ENCODE data around the gene WDR64.

DNA sequence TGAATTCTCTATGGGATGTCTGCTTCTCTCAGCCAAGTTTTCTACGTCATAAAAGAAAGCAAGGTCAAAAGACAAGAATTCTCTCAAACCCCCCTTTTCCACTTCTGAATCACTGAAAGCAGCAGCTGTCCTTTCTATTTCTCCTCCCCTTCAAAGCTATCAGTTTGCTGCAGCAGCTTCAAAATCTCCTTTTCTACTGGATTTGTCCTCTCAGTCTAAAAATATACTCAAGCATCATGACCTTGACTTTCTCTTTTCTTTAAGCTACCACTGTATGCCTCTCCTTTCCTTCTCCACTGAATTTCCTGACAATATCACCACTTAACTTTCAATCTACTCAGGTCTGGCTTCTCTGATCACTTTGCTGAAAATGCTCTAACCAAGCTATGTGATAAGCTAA, 1.9 kb downstream of the WDR64 start:
- no peak for TF ChIP-seq CTCF (conservative IDR thresholded peaks at IDR 0.05)
- no peak for TF ChIP-seq ZFX (IDR thresholded peaks at IDR 0.05)

Measured in C4-2B (cell line).